H1 (cell line): ENCODE measurements around the gene TRIAP1. TPM values are rescaled to one million over a fixed set of nuclear protein-coding genes. Genes with fewer than 3 reads are reported as not detected.

Source experiments
- HDAC2 ChIP-seq, 2 experiments: fragments of 300-600 bp in 1 of 2; sonication (generic) in 1 of 2; IDR thresholded peaks; 2 replicates each; pipeline ENCODE4 v1.6.1; 2011 to 2012; ENCODE audit warnings: low read depth in 2 of 2, low read length in 2 of 2, mild to moderate bottlenecking in 2 of 2, moderate library complexity in 2 of 2, borderline replicate concordance in 1 of 2, inconsistent platforms in 1 of 2
- SRF ChIP-seq: IDR thresholded peaks from 2 replicates; pipeline ENCODE4 v1.6.1; 2011; ENCODE audit warnings: mild to moderate bottlenecking, low read depth, low read length, moderate library complexity
- polyA plus RNA-seq, 7 experiments: library from polyadenylated mRNA; depleted of rRNA in 3 of 7; stranded (reverse) in 5 of 7; unstranded in 2 of 7; fragments of >200 nt in 5 of 7; fragments of 200-250 nt in 2 of 7; gene quantifications; 1 replicate in 5 of 7; 2 replicates in 1 of 7; 4 replicates in 1 of 7; pipeline versions ENCODE4 v1.2.1 to v1.2.3, GENCODE V29; 2011 to 2013; ENCODE audit warnings: missing spikeins in 2 of 7, mixed read lengths in 2 of 7
- total RNA-seq: library from RNA; stranded (reverse); fragmentation: NEBNext Ultra II Directional; extraction: Animal tissue kit (Norgen Biotek cat#: 25700); gene quantifications from 2 replicates; pipeline ENCODE4 v1.2.1, GENCODE V29; 2021

The TRIAP1 gene
- total and polyA plus RNA-seq, 2 of the 8 experiments (the other 6 are each of a cell fraction or from before 2014, with no cell fraction given): 42.0 to 63.4 TPM

- no peak for TF ChIP-seq SRF
- no peak for TF ChIP-seq HDAC2 (IDR thresholded peaks at IDR 0.05; ENCODE audit: borderline replicate concordance in 1 of 2, low read depth in 2 of 2, low read length in 2 of 2)
Measured at GRCh38 chr12:120457133-120457532, 10.9 kb upstream of the TRIAP1 start (continued).
